Stomach (tissue), 9 donors: ENCODE results near the gene ENDOD1. TPM values are rescaled to one million over a fixed set of nuclear protein-coding genes. Genes with fewer than 3 reads are reported as not detected.

Experiments used
- DNase-seq, 2 donors: peaks; one replicate each; pipeline versions ENCODE4 v3.0.0 to v3.0.0-alpha.2; 2013 to 2019
- H3K27ac ChIP-seq, 5 donors: fragments of 200-600 bp in 4 of 5; sonication (generic) in 4 of 5; one replicate each; pipeline ENCODE4 v1.5.1; 2013 to 2019; ENCODE audit warnings: mild to moderate bottlenecking in 1 of 5, moderate library complexity in 1 of 5
- H3K27me3 ChIP-seq, 3 donors: fragments of 200-600 bp; sonication (generic); one replicate each; pipeline ENCODE4 v1.5.1; 2017 to 2019; ENCODE audit warnings: mixed run types in 1 of 3
- H3K36me3 ChIP-seq, 4 donors: fragments of 200-600 bp; sonication (generic); 1 replicate in 3 of 4; 2 replicates in 1 of 4; pipeline ENCODE4 v1.5.1; 2016 to 2019
- H3K4me1 ChIP-seq, 4 donors: fragments of 200-600 bp; sonication (generic); one replicate each; pipeline ENCODE4 v1.5.1; 2016 to 2019
- H3K4me3 ChIP-seq, 4 donors: fragments of 200-600 bp; sonication (generic) in 3 of 4; one replicate each; pipeline ENCODE4 v1.5.1; 2016 to 2019; ENCODE audit warnings: mild to moderate bottlenecking in 1 of 4
- H3K9me3 ChIP-seq, 4 donors: fragments of 200-600 bp; sonication (generic); one replicate each; pipeline ENCODE4 v1.5.1; 2016 to 2019
- EP300 ChIP-seq: sonication (generic); formaldehyde crosslinking; IDR thresholded peaks from one replicate; pipeline ENCODE4 v1.6.1; 2017; ENCODE audit warnings: antibody characterized with exemption
- POLR2A ChIP-seq, 4 donors: fragments of 450-650 bp; IDR thresholded peaks; one replicate each; pipeline ENCODE4 v1.6.1; 2016; ENCODE audit warnings: antibody characterized with exemption in 4 of 4, control low read depth in 2 of 4, mild to moderate bottlenecking in 1 of 4, moderate library complexity in 1 of 4
- POLR2AphosphoS5 ChIP-seq, 3 donors: sonication (generic); formaldehyde crosslinking; IDR thresholded peaks; one replicate each; pipeline ENCODE4 v1.6.1; 2016; ENCODE audit warnings: antibody characterized with exemption in 3 of 3
- WGBS, 5 donors: extraction: QIAGEN DNeasy Blood & Tissue Kit in 3 of 5; methylation state at CpG; one replicate each; pipeline versions ENCODE4 v1.1.5 to v1.1.7; 2013 to 2018; 5-methylcytosine and 5-hydroxymethylcytosine counted together
- intact Hi-C: fragments of 100-400 bp; cut with DNase I; formaldehyde crosslinking; loops from one replicate; pipeline ENCODE4 v1.15.1; 2023; ENCODE audit warnings: low total_unique reads
- polyA plus RNA-seq, 3 donors: library from polyadenylated mRNA; stranded (reverse); fragments of 200-250 nt; gene quantifications; one replicate each; pipeline ENCODE4 v1.2.3, GENCODE V29; 2013
- total RNA-seq, 5 donors: library from RNA; depleted of rRNA; stranded (reverse); fragments of >200 nt; gene quantifications; one replicate each; pipeline versions ENCODE4 v1.1.0 to v1.2.3, GENCODE V29; 2014 to 2016
- TF ChIP-seq, protein P1 (sequence below), 7 experiments: fragments of 450-650 bp in 4 of 7; fragments of 200-600 bp in 3 of 7; sonication (generic) in 3 of 7; IDR thresholded peaks; one replicate each; pipeline ENCODE4 v1.5.1; 2016 to 2019; ENCODE audit warnings: antibody characterized with exemption in 7 of 7, control low read depth in 2 of 7, mild to moderate bottlenecking in 1 of 7
- donor health status: healthy with polysubstance abuse.
- donor health status: Bipolar disorder and iron deficiency.
- donor health status: healthy.

ENDOD1 gene
- total and polyA plus RNA-seq, 8 donors = 2.4 to 32.2 (median 14.9) TPM

DNA sequence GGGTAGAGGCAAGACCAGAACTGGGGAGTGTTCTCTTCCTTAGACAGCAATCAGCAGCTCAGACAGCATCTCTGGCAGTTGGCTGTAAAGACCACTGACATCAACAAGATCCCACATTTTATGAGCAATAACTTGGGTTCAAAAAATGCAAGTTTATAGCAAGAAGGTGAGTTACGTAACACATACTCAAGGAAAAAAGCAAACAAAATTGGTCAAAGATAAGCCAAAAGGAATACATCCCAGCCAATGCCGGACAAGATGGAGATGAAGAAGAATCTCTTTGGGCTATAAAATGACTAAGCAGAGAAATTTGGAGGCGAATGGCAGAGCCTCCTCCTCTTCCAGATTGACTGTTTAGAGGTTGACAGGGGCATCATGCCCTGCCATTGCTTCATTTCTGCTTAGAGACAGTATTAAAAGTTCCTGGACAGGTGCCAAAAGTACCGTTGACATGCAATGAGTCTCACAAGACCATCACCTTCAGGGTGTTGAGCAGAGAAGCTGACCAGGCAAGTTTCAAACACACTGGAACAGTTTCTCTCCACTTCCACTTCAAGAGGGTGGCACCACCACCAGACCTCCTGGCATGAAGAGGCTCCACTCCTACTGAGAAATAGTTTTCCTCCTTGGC, 55.9 kb downstream of the ENDOD1 start:
- TF ChIP-seq, protein P1, sequence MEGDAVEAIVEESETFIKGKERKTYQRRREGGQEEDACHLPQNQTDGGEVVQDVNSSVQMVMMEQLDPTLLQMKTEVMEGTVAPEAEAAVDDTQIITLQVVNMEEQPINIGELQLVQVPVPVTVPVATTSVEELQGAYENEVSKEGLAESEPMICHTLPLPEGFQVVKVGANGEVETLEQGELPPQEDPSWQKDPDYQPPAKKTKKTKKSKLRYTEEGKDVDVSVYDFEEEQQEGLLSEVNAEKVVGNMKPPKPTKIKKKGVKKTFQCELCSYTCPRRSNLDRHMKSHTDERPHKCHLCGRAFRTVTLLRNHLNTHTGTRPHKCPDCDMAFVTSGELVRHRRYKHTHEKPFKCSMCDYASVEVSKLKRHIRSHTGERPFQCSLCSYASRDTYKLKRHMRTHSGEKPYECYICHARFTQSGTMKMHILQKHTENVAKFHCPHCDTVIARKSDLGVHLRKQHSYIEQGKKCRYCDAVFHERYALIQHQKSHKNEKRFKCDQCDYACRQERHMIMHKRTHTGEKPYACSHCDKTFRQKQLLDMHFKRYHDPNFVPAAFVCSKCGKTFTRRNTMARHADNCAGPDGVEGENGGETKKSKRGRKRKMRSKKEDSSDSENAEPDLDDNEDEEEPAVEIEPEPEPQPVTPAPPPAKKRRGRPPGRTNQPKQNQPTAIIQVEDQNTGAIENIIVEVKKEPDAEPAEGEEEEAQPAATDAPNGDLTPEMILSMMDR (IDR thresholded peaks at IDR 0.05) = no peak
- no peak for TF ChIP-seq POLR2AphosphoS5 (IDR thresholded peaks at IDR 0.05)
- TF ChIP-seq EP300 = no peak
- no peak for TF ChIP-seq POLR2A (IDR thresholded peaks at IDR 0.05)
- DNase-seq = no peak
- Histone ChIP-seq H3K27me3 (peaks cover 0 to 4% (median 0%) of the 10 kb centered on the region in 3 donors), H3K9me3 (no peaks in the 10 kb centered on the region), H3K4me1 (peaks cover 0 to 37% (median 18%) of the 10 kb centered on the region in 4 donors), H3K36me3 (no peaks in the 10 kb centered on the region), H3K27ac (no peak overlapping the region), H3K4me3 (no peak overlapping the region)
- intact Hi-C loops = no loop called here
- 73 to 87% (median 78%) methylated on average over 4 of the region's 4 CpGs for WGBS, 5 donors

DNA sequence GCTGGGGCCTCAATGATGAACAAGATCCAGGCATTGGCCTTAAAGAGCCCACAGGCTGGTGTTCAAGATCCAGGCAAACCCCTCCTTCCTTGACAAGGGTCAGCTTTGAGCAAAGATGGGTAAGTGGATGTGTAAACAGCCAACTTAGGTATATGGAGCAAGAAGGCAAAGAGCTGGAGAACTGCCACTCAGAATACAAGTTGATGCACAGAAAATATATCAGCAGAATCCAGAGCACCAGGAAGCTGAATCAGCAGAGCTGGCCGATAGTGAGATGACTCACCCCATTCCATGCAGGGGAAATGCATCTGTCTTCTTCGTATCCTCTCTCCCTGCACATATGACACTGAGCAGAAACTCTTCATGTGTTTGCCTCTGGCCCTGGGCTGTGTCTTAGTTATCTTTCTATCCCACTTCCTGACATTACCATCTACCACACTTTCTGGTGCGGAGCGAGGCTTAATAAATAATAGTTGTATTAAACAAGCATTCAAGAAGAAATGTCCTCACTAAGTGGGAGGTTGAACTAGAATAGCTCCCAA, 57.8 kb downstream of the ENDOD1 start:
- no peaks in the 10 kb centered on the region for H3K36me3 ChIP-seq
- DNase-seq = peak in 1 of 2 donors; percentile 87
- H3K4me3 ChIP-seq = no peak overlapping the region
- H3K4me1 ChIP-seq = peaks cover 6 to 53% (median 23%) of the 10 kb centered on the region in 4 donors
- intact Hi-C loops = no loop called here
- no peaks in the 10 kb centered on the region for H3K9me3 ChIP-seq
- peak overlapping the region in 2 of 5 donors; percentile 2 to 39 for H3K27ac ChIP-seq
- no peaks in the 10 kb centered on the region for H3K27me3 ChIP-seq
- TF ChIP-seq EP300 (no peak), POLR2A (IDR thresholded peaks at IDR 0.05) (no peak), POLR2AphosphoS5 (IDR thresholded peaks at IDR 0.05) (peak in 1 of 3 donors; percentile 68)
- TF ChIP-seq, protein P1 (IDR thresholded peaks at IDR 0.05) = no peak
- WGBS, 5 donors = 24 to 49% (median 35%) methylated on average over 4 of the region's 4 CpGs

DNA sequence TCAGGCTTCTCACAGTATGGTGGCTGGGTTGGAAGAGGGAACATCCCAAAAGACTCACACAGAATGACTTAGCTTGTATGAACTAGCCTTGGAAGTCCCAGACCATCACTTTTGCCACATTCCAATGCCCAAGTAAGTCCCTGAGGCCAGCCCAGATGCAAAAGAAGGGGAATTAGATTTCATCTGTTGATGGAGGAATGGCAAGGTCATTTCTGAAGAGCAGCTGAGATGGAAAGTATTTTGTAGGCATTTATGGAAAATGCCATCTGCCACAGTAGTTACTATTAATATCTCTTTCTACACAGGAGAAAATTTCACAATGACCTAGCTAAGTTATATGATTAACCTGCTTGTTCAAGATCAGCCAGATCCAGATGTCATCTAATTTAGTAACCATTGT, 58.8 kb downstream of the ENDOD1 start:
- H3K9me3 ChIP-seq = no peaks in the 10 kb centered on the region
- intact Hi-C loops = no loop called here
- no peak for DNase-seq
- peaks cover 6 to 63% (median 24%) of the 10 kb centered on the region in 4 donors for H3K4me1 ChIP-seq
- H3K27ac ChIP-seq = peak overlapping the region in 2 of 5 donors; percentile 2 to 39
- no peaks in the 10 kb centered on the region for H3K36me3 ChIP-seq
- H3K27me3 ChIP-seq = no peaks in the 10 kb centered on the region
- TF ChIP-seq, protein P1 (IDR thresholded peaks at IDR 0.05) = no peak
- TF ChIP-seq EP300 (no peak), POLR2AphosphoS5 (IDR thresholded peaks at IDR 0.05) (no peak), POLR2A (IDR thresholded peaks at IDR 0.05) (no peak)
- no peak overlapping the region for H3K4me3 ChIP-seq

DNA sequence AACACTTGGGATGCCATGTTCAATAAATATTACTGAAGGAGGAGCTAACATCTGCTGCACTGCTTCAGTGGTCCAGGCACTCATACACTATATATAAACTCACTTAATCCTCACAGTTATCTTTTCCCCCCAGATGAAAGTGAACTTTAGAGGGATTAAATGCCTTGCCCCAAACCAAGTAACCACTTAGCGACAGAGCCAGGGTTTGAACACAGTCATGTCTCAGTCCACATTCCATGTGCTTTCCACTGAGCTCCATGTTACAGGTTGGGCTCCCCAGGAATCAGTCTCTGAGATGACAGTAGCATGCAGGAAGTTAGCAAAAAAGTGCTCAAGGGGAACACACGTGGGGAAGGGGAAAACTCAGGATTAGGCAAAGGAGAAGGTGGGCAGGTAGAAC, 59.3 kb downstream of the ENDOD1 start:
- 52 to 60% (median 56%) methylated on average over 2 of the region's 2 CpGs for WGBS, 5 donors
- Histone ChIP-seq H3K4me1 (peaks cover 6 to 68% (median 24%) of the 10 kb centered on the region in 4 donors), H3K27me3 (no peaks in the 10 kb centered on the region), H3K4me3 (no peak overlapping the region), H3K9me3 (no peaks in the 10 kb centered on the region), H3K27ac (peak overlapping the region in 4 of 5 donors; percentile 18 to 92 (median 92)), H3K36me3 (no peaks in the 10 kb centered on the region)
- no peak for DNase-seq
- TF ChIP-seq POLR2AphosphoS5 (IDR thresholded peaks at IDR 0.05) (no peak), EP300 (no peak)
- TF ChIP-seq, protein P1 (IDR thresholded peaks at IDR 0.05) = no peak
- intact Hi-C loops = no loop called here
